PC-3 (cell line): ENCODE data around the gene MUC12. TPM values are rescaled to one million over a fixed set of nuclear protein-coding genes. Genes with fewer than 3 reads are reported as not detected.

Source experiments
- ATAC-seq: fragments of 200-7000 bp; cut with Tn5 transposase; 2 replicates; pipeline ENCODE4 v1.9.1; 2020; ENCODE audit warnings: mild to moderate bottlenecking, moderate library complexity
- BruUV-seq: library from RNA; stranded (reverse); fragments of 400-500 nt; replicated peaks from 2 replicates; lab custom pipeline; 2021; lab: Mats Ljungman, UMichigan
- CTCF ChIA-PET: fragments of 300-600 bp; sonication (Branson Sonifier 250); formaldehyde crosslinking; loops from one replicate; lab custom pipeline; 2022; ENCODE audit warnings: antibody characterized with exemption; lab: Charles Lee
- POLR2A ChIA-PET: fragments of 300-600 bp; sonication (Branson Sonifier 250); formaldehyde crosslinking; loops from one replicate; lab custom pipeline; 2022; ENCODE audit warnings: antibody characterized with exemption; ENCODE audit not compliant: unreplicated experiment; lab: Charles Lee
- DNase-seq: peaks from one replicate; pipeline ENCODE4 v3.0.0-alpha.2; 2015
- H2AFZ ChIP-seq: fragments of 300-600 bp; sonication (generic); 2 replicates; pipeline ENCODE4 v1.6.0; 2016; ENCODE audit warnings: antibody characterized with exemption, low read length
- H3F3A ChIP-seq: fragments of 300-600 bp; sonication (generic); one replicate; pipeline ENCODE4 v1.6.0; 2017; ENCODE audit warnings: antibody characterized with exemption, low read length, control low read depth, mild to moderate bottlenecking; ENCODE audit not compliant: unreplicated experiment
- H3K27ac ChIP-seq: fragments of 300-600 bp; sonication (generic); 2 replicates; pipeline ENCODE4 v1.5.1; 2016; ENCODE audit warnings: mild to moderate bottlenecking, low read length
- H3K27me3 ChIP-seq: fragments of 300-600 bp; sonication (generic); 2 replicates; pipeline ENCODE4 v1.6.1; 2016; ENCODE audit warnings: low read length, mixed read lengths
- H3K36me3 ChIP-seq: fragments of 300-600 bp; sonication (generic); 2 replicates; pipeline ENCODE4 v1.6.1; 2016; ENCODE audit warnings: low read depth, mixed run types, low read length, mixed read lengths
- H3K4me1 ChIP-seq: fragments of 300-600 bp; sonication (generic); 2 replicates; pipeline ENCODE4 v1.5.1; 2016; ENCODE audit warnings: low read length; ENCODE audit not compliant: insufficient read depth
- H3K4me2 ChIP-seq: fragments of 300-600 bp; sonication (generic); 2 replicates; pipeline ENCODE4 v1.6.0; 2016; ENCODE audit warnings: low read length
- H3K4me3 ChIP-seq: fragments of 300-600 bp; sonication (generic); 2 replicates; pipeline ENCODE4 v1.5.1; 2016; ENCODE audit warnings: mild to moderate bottlenecking, low read length, mixed read lengths
- H3K79me2 ChIP-seq: fragments of 300-600 bp; sonication (generic); 2 replicates; pipeline ENCODE4 v1.6.1; 2017; ENCODE audit warnings: low read length, mixed read lengths
- H3K9ac ChIP-seq: fragments of 300-600 bp; sonication (generic); 2 replicates; pipeline ENCODE4 v1.6.0; 2016; ENCODE audit warnings: mild to moderate bottlenecking, low read length
- H3K9me2 ChIP-seq: fragments of 300-600 bp; sonication (generic); replicated peaks from 2 replicates; pipeline ENCODE4 v1.6.1; 2016; ENCODE audit warnings: mixed run types, low read length, mixed read lengths
- H3K9me3 ChIP-seq: fragments of 300-600 bp; sonication (generic); 2 replicates; pipeline ENCODE4 v1.6.1; 2016; ENCODE audit warnings: low read length, mixed read lengths
- H4K20me1 ChIP-seq: fragments of 300-600 bp; sonication (generic); 2 replicates; pipeline ENCODE4 v1.6.1; 2016; ENCODE audit warnings: low read length, mixed read lengths
- EZH2 ChIP-seq: fragments of 300-600 bp; sonication (generic); IDR thresholded peaks from one replicate; pipeline ENCODE4 v1.6.1; 2017; ENCODE audit warnings: antibody characterized with exemption, mild to moderate bottlenecking, low read length; ENCODE audit not compliant: unreplicated experiment
- EZH2phosphoT487 ChIP-seq: fragments of 300-600 bp; sonication (generic); IDR thresholded peaks from 2 replicates; pipeline ENCODE4 v1.6.1; 2018; ENCODE audit warnings: mild to moderate bottlenecking, antibody characterized with exemption, low read length, borderline replicate concordance
- intact Hi-C: fragments of 100-400 bp; cut with micrococcal nuclease; formaldehyde crosslinking; loops from 2 replicates; pipeline ENCODE4 v1.9.0; 2023
- total RNA-seq: library from RNA; depleted of rRNA; stranded (reverse); fragments of >200 nt; gene quantifications from 2 replicates; pipeline ENCODE4 v1.2.3, GENCODE V29; 2014
- TF ChIP-seq, protein P1 (sequence below): fragments of 300-600 bp; sonication (generic); conservative IDR thresholded peaks from 2 replicates; pipeline ENCODE4 v1.5.1; 2017; ENCODE audit warnings: antibody characterized with exemption, low read depth, mild to moderate bottlenecking, low read length

MUC12 gene
- total RNA-seq, 1 experiment from 2014 or later: 0.18 TPM

- Histone ChIP-seq H3K36me3 (no peaks in the 10 kb centered on the region; the same call in 1 of the 2 replicates), H3K9me3 (peaks cover 5% of the 10 kb centered on the region; the same call in 1 of the 2 replicates), H2AFZ (no peak overlapping the region), H3K79me2 (no peaks in the 10 kb centered on the region), H3F3A (no peaks in the 10 kb centered on the region), H4K20me1 (no peaks in the 10 kb centered on the region), H3K9me2 (no peaks in the 10 kb centered on the region), H3K9ac (no peak overlapping the region), H3K27me3 (peaks cover 20% of the 10 kb centered on the region), H3K27ac (no peak overlapping the region), H3K4me2 (no peak overlapping the region), H3K4me3 (no peak overlapping the region), H3K4me1 (no peaks in the 10 kb centered on the region)
- DNase-seq: no peak
- intact Hi-C loops: no loop called here
- TF ChIP-seq EZH2 (no peak), EZH2phosphoT487 (no peak)
- TF ChIP-seq, protein P1, sequence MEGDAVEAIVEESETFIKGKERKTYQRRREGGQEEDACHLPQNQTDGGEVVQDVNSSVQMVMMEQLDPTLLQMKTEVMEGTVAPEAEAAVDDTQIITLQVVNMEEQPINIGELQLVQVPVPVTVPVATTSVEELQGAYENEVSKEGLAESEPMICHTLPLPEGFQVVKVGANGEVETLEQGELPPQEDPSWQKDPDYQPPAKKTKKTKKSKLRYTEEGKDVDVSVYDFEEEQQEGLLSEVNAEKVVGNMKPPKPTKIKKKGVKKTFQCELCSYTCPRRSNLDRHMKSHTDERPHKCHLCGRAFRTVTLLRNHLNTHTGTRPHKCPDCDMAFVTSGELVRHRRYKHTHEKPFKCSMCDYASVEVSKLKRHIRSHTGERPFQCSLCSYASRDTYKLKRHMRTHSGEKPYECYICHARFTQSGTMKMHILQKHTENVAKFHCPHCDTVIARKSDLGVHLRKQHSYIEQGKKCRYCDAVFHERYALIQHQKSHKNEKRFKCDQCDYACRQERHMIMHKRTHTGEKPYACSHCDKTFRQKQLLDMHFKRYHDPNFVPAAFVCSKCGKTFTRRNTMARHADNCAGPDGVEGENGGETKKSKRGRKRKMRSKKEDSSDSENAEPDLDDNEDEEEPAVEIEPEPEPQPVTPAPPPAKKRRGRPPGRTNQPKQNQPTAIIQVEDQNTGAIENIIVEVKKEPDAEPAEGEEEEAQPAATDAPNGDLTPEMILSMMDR: no peak
- ChIA-PET CTCF (no interaction called here), POLR2A (no interaction called here)
- BruUV-seq: no TSS peak
- no peak for ATAC-seq
Observed at GRCh38 chr7:100971111-100972001, 2.0 kb downstream of the MUC12 start.

GRCh38 chr7:100972002-100972347 is 2.6 kb downstream of the MUC12 start:
- peaks cover 5% of the 10 kb centered on the region; the same call in 1 of the 2 replicates for H3K9me3 ChIP-seq
- CTCF ChIA-PET: no interaction called here

More at GRCh38 chr7:100972002-100972347, 2.6 kb downstream of the MUC12 start:
- Histone ChIP-seq H3K27ac (no peak overlapping the region), H2AFZ (no peak overlapping the region), H3K4me2 (no peak overlapping the region), H3K27me3 (peaks cover 16% of the 10 kb centered on the region), H3K9me2 (no peaks in the 10 kb centered on the region), H3K9ac (no peak overlapping the region), H3F3A (no peaks in the 10 kb centered on the region), H3K4me3 (no peak overlapping the region), H4K20me1 (no peaks in the 10 kb centered on the region), H3K79me2 (no peaks in the 10 kb centered on the region), H3K4me1 (no peaks in the 10 kb centered on the region), H3K36me3 (no peaks in the 10 kb centered on the region; the same call in 1 of the 2 replicates)
- DNase-seq (no peak), ATAC-seq (no peak)
- TF ChIP-seq EZH2: no peak
- TF ChIP-seq, protein P1: no peak
- no peak for TF ChIP-seq EZH2phosphoT487
- no TSS peak for BruUV-seq
- POLR2A ChIA-PET: no interaction called here
- intact Hi-C loops: no loop called here
